ENCODE results near the gene SPATA13.
"Not testable (repeated sequence)": the region's sequence is repeated elsewhere in the genome, so short reads cannot be mapped to it uniquely, and the experiment has no call there.

SPATA13 gene

GRCh38 chr13:24322470-24322869 is 161.9 kb downstream of the SPATA13 start:
- 52 to 53% methylated on average over 2 of the region's 2 CpGs for WGBS, 2 experiments
- not testable (repeated sequence) for H3K4me3 ChIP-seq (ENCODE audit: insufficient read depth, low read depth, low read length); H3K27ac ChIP-seq (ENCODE audit: insufficient read depth, low read depth, low read length, poor library complexity, severe bottlenecking); H3K4me1 ChIP-seq (ENCODE audit: control insufficient read depth, insufficient read depth, low read length); H3K9me3 ChIP-seq (ENCODE audit: control insufficient read depth, low read length); H3K27me3 ChIP-seq (ENCODE audit: control insufficient read depth, insufficient read depth, low read length, poor library complexity, severe bottlenecking); H3K36me3 ChIP-seq (ENCODE audit: control insufficient read depth, insufficient read depth, low read length)

- WGBS, 2 experiments = 93 to 94% methylated on average over 28 of the region's 28 CpGs
- no peak overlapping the region for H3K27ac ChIP-seq (ENCODE audit: insufficient read depth, low read depth, low read length, poor library complexity, severe bottlenecking)
Observed at GRCh38 chr13:24323036-24323738, 162.7 kb downstream of the SPATA13 start.

GRCh38 chr13:24323739-24324075 is 163.2 kb downstream of the SPATA13 start:
- peaks cover 13% of the 10 kb centered on the region for H3K27me3 ChIP-seq (ENCODE audit: control insufficient read depth, insufficient read depth, low read length, poor library complexity, severe bottlenecking)
- WGBS, 2 experiments = 90 to 92% methylated on average over 4 to 5 of the region's 5 CpGs
- no peaks in the 10 kb centered on the region for H3K36me3 ChIP-seq (ENCODE audit: control insufficient read depth, insufficient read depth, low read length)
- H3K4me1 ChIP-seq (ENCODE audit: control insufficient read depth, insufficient read depth, low read length) = no peaks in the 10 kb centered on the region
- H3K4me3 ChIP-seq (ENCODE audit: insufficient read depth, low read depth, low read length) = no peak overlapping the region
- no peak overlapping the region for H3K27ac ChIP-seq (ENCODE audit: insufficient read depth, low read depth, low read length, poor library complexity, severe bottlenecking)
- H3K9me3 ChIP-seq (ENCODE audit: control insufficient read depth, low read length) = no peaks in the 10 kb centered on the region

More at GRCh38 chr13:24323036-24323738, 162.7 kb downstream of the SPATA13 start:
- Histone ChIP-seq H3K36me3 (ENCODE audit: control insufficient read depth, insufficient read depth, low read length) (no peaks in the 10 kb centered on the region), H3K4me1 (ENCODE audit: control insufficient read depth, insufficient read depth, low read length) (no peaks in the 10 kb centered on the region), H3K4me3 (ENCODE audit: insufficient read depth, low read depth, low read length) (no peak overlapping the region), H3K9me3 (ENCODE audit: control insufficient read depth, low read length) (no peaks in the 10 kb centered on the region), H3K27me3 (ENCODE audit: control insufficient read depth, insufficient read depth, low read length, poor library complexity, severe bottlenecking) (peaks cover 8% of the 10 kb centered on the region)

GRCh38 chr13:24327598-24327997 is 167.1 kb downstream of the SPATA13 start:
- H3K9me3 ChIP-seq (ENCODE audit: control insufficient read depth, low read length); H3K36me3 ChIP-seq (ENCODE audit: control insufficient read depth, insufficient read depth, low read length); H3K4me1 ChIP-seq (ENCODE audit: control insufficient read depth, insufficient read depth, low read length); H3K4me3 ChIP-seq (ENCODE audit: insufficient read depth, low read depth, low read length); H3K27ac ChIP-seq (ENCODE audit: insufficient read depth, low read depth, low read length, poor library complexity, severe bottlenecking): not testable (repeated sequence)
- 90% methylated on average over 23 of the region's 23 CpGs for WGBS, 2 experiments
- peaks cover 16% of the 10 kb centered on the region for H3K27me3 ChIP-seq (ENCODE audit: control insufficient read depth, insufficient read depth, low read length, poor library complexity, severe bottlenecking)

GRCh38 chr13:24328145-24328544 is 167.6 kb downstream of the SPATA13 start:
- Histone ChIP-seq H3K9me3 (ENCODE audit: control insufficient read depth, low read length) (no peaks in the 10 kb centered on the region), H3K4me3 (ENCODE audit: insufficient read depth, low read depth, low read length) (peak overlapping the region; percentile 18), H3K36me3 (ENCODE audit: control insufficient read depth, insufficient read depth, low read length) (no peaks in the 10 kb centered on the region), H3K27me3 (ENCODE audit: control insufficient read depth, insufficient read depth, low read length, poor library complexity, severe bottlenecking) (peaks cover 16% of the 10 kb centered on the region), H3K4me1 (ENCODE audit: control insufficient read depth, insufficient read depth, low read length) (no peaks in the 10 kb centered on the region), H3K27ac (ENCODE audit: insufficient read depth, low read depth, low read length, poor library complexity, severe bottlenecking) (no peak overlapping the region)
- 63 to 66% methylated on average over 38 of the region's 38 CpGs for WGBS, 2 experiments

GRCh38 chr13:24338721-24339120 is 178.2 kb downstream of the SPATA13 start:
- 97 to 98% methylated on average over 36 of the region's 36 CpGs for WGBS, 2 experiments
- no peaks in the 10 kb centered on the region for H3K9me3 ChIP-seq (ENCODE audit: control insufficient read depth, low read length)

GRCh38 chr13:24339937-24340607 is 179.6 kb downstream of the SPATA13 start:
- H3K27ac ChIP-seq (ENCODE audit: insufficient read depth, low read depth, low read length, poor library complexity, severe bottlenecking) = no peak overlapping the region
- no peaks in the 10 kb centered on the region for H3K4me1 ChIP-seq (ENCODE audit: control insufficient read depth, insufficient read depth, low read length)
- no peaks in the 10 kb centered on the region for H3K9me3 ChIP-seq (ENCODE audit: control insufficient read depth, low read length)
- no peaks in the 10 kb centered on the region for H3K27me3 ChIP-seq (ENCODE audit: control insufficient read depth, insufficient read depth, low read length, poor library complexity, severe bottlenecking)
- H3K4me3 ChIP-seq (ENCODE audit: insufficient read depth, low read depth, low read length) = no peak overlapping the region
- 94 to 95% methylated on average over 31 to 32 of the region's 35 CpGs for WGBS, 2 experiments
- no peaks in the 10 kb centered on the region for H3K36me3 ChIP-seq (ENCODE audit: control insufficient read depth, insufficient read depth, low read length)

More at GRCh38 chr13:24338721-24339120, 178.2 kb downstream of the SPATA13 start:
- Histone ChIP-seq H3K36me3 (ENCODE audit: control insufficient read depth, insufficient read depth, low read length) (no peaks in the 10 kb centered on the region), H3K4me1 (ENCODE audit: control insufficient read depth, insufficient read depth, low read length) (no peaks in the 10 kb centered on the region), H3K27me3 (ENCODE audit: control insufficient read depth, insufficient read depth, low read length, poor library complexity, severe bottlenecking) (no peaks in the 10 kb centered on the region), H3K27ac (ENCODE audit: insufficient read depth, low read depth, low read length, poor library complexity, severe bottlenecking) (no peak overlapping the region), H3K4me3 (ENCODE audit: insufficient read depth, low read depth, low read length) (no peak overlapping the region)

- WGBS, 2 experiments = 96 to 97% methylated on average over 26 of the region's 26 CpGs
- no peak overlapping the region for H3K27ac ChIP-seq (ENCODE audit: insufficient read depth, low read depth, low read length, poor library complexity, severe bottlenecking)
- H3K9me3 ChIP-seq (ENCODE audit: control insufficient read depth, low read length) = no peaks in the 10 kb centered on the region
- no peaks in the 10 kb centered on the region for H3K27me3 ChIP-seq (ENCODE audit: control insufficient read depth, insufficient read depth, low read length, poor library complexity, severe bottlenecking)
- no peak overlapping the region for H3K4me3 ChIP-seq (ENCODE audit: insufficient read depth, low read depth, low read length)
- no peaks in the 10 kb centered on the region for H3K36me3 ChIP-seq (ENCODE audit: control insufficient read depth, insufficient read depth, low read length)
- no peaks in the 10 kb centered on the region for H3K4me1 ChIP-seq (ENCODE audit: control insufficient read depth, insufficient read depth, low read length)
Observed at GRCh38 chr13:24340608-24340955, 180.1 kb downstream of the SPATA13 start.

- 96 to 98% methylated on average over 2 to 3 of the region's 3 CpGs for WGBS, 2 experiments
- Histone ChIP-seq H3K4me1 (ENCODE audit: control insufficient read depth, insufficient read depth, low read length) (no peaks in the 10 kb centered on the region), H3K36me3 (ENCODE audit: control insufficient read depth, insufficient read depth, low read length) (no peaks in the 10 kb centered on the region), H3K27ac (ENCODE audit: insufficient read depth, low read depth, low read length, poor library complexity, severe bottlenecking) (no peak overlapping the region), H3K4me3 (ENCODE audit: insufficient read depth, low read depth, low read length) (no peak overlapping the region), H3K9me3 (ENCODE audit: control insufficient read depth, low read length) (no peaks in the 10 kb centered on the region), H3K27me3 (ENCODE audit: control insufficient read depth, insufficient read depth, low read length, poor library complexity, severe bottlenecking) (no peaks in the 10 kb centered on the region)
Observed at GRCh38 chr13:24341439-24341838, 180.9 kb downstream of the SPATA13 start.

GRCh38 chr13:24348385-24348784 is 187.9 kb downstream of the SPATA13 start:
- Histone ChIP-seq H3K4me3 (ENCODE audit: insufficient read depth, low read depth, low read length) (no peak overlapping the region), H3K27me3 (ENCODE audit: control insufficient read depth, insufficient read depth, low read length, poor library complexity, severe bottlenecking) (no peaks in the 10 kb centered on the region), H3K36me3 (ENCODE audit: control insufficient read depth, insufficient read depth, low read length) (no peaks in the 10 kb centered on the region), H3K4me1 (ENCODE audit: control insufficient read depth, insufficient read depth, low read length) (no peaks in the 10 kb centered on the region), H3K9me3 (ENCODE audit: control insufficient read depth, low read length) (no peaks in the 10 kb centered on the region), H3K27ac (ENCODE audit: insufficient read depth, low read depth, low read length, poor library complexity, severe bottlenecking) (no peak overlapping the region)
- 93% methylated on average over 5 of the region's 5 CpGs for WGBS, 2 experiments

All from ectodermal cell (in vitro differentiated cells).